GM19395 (cell line): Measurements from ENCODE around the gene CCDC85B.

Experiments used
- ATAC-seq: cut with Tn5 transposase; IDR thresholded peaks from one replicate; pipeline ENCODE4 v1.9.1; 2021; ENCODE audit warnings: mild to moderate bottlenecking, moderate library complexity; ENCODE audit not compliant: unreplicated experiment

Gene CCDC85B

GRCh38 chr11:65928667-65929066, 38.2 kb downstream of the CCDC85B start:
- no peak for ATAC-seq

DNA sequence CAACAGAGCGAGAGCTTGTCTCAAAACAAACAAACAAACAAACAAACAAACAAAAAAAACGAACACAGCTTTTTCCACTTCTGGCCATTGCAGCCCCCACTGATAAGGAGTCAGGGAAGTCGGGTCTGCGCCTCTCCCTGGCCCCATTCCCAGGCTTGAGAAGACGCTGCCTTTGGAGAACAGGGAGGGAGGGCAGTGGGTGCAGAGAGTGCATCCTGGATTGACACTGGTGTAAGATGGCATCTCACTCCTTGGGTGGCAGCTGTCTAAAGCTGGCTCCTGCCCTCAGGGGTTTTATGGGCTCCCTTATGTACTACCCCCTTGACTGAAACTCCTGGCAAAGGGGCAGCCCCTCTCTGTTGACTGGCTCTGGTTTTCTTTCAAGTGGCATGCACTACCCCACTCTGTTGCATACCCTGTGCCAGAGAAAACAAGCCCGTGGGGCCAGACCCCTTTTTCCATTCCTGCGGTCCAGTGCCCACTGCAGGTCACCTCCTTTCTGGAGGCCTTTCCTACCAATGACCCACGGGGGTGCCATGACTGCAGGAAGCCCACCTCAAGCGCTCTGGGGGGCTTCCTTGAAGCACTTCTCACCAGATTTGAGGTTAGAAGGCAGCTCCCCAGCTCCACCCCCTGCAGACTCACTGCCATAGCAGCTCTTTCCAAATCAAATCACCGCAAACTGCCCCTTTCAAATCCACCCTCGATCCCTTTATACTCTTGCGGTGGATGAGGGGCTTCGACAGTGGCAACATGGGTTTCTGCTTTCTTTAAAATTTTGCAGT, 41.5 kb downstream of the CCDC85B start:
- ATAC-seq = no peak

- no peak for ATAC-seq
Observed at GRCh38 chr11:65932558-65932919, 42.1 kb downstream of the CCDC85B start.

DNA sequence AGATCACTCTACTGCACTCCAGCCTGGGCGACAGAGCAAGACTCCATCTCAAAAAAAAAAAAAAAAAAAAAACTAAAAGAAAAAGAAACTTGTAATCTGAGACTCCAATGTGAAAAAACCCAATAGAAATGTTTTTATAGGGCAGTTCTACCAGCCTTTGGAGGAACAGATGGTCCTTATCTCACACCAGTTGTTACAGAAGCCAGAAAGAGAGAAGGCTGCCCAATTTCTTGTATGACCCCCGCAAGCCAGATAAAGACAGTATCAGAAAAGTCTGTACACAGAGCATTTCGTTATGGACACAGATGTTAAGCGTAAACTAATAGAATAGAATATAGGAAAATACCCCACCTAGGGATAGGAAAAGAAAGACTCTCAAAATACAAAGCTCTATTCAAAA, 43.5 kb downstream of the CCDC85B start:
- no peak for ATAC-seq

DNA sequence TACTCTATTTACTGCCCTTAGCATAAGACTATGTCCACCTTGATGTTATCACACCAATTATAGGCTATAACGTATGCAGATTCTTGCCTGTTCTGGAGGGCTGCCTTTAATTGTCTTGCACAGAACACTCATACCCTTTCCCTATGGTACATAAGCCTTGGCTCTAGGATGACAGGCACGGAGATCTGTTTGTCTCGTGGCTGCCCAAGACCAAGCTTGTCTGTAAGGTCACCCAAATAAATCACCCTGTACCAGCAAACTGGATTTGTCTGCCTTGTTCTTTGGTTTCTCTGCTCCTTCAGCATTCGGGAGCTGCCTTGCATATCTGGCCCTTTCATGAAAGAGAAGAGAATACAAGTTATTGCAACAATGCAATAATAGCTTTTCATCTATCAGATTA, 47.3 kb downstream of the CCDC85B start:
- no peak for ATAC-seq
